Stomach (tissue), 9 donors: ENCODE results near the gene CSMD2. TPM values are rescaled to one million over a fixed set of nuclear protein-coding genes. Genes with fewer than 3 reads are reported as not detected.

Source experiments
- DNase-seq, 2 donors: peaks; one replicate each; pipeline versions ENCODE4 v3.0.0 to v3.0.0-alpha.2; 2013 to 2019
- H3K27ac ChIP-seq, 5 donors: fragments of 200-600 bp in 4 of 5; sonication (generic) in 4 of 5; one replicate each; pipeline ENCODE4 v1.5.1; 2013 to 2019; ENCODE audit warnings: mild to moderate bottlenecking in 1 of 5, moderate library complexity in 1 of 5
- H3K27me3 ChIP-seq, 3 donors: fragments of 200-600 bp; sonication (generic); one replicate each; pipeline ENCODE4 v1.5.1; 2017 to 2019; ENCODE audit warnings: mixed run types in 1 of 3
- H3K36me3 ChIP-seq, 4 donors: fragments of 200-600 bp; sonication (generic); 1 replicate in 3 of 4; 2 replicates in 1 of 4; pipeline ENCODE4 v1.5.1; 2016 to 2019
- H3K4me1 ChIP-seq, 4 donors: fragments of 200-600 bp; sonication (generic); one replicate each; pipeline ENCODE4 v1.5.1; 2016 to 2019
- H3K4me3 ChIP-seq, 4 donors: fragments of 200-600 bp; sonication (generic) in 3 of 4; one replicate each; pipeline ENCODE4 v1.5.1; 2016 to 2019; ENCODE audit warnings: mild to moderate bottlenecking in 1 of 4
- H3K9me3 ChIP-seq, 4 donors: fragments of 200-600 bp; sonication (generic); one replicate each; pipeline ENCODE4 v1.5.1; 2016 to 2019
- EP300 ChIP-seq: sonication (generic); formaldehyde crosslinking; IDR thresholded peaks from one replicate; pipeline ENCODE4 v1.6.1; 2017; ENCODE audit warnings: antibody characterized with exemption
- POLR2A ChIP-seq, 4 donors: fragments of 450-650 bp; IDR thresholded peaks; one replicate each; pipeline ENCODE4 v1.6.1; 2016; ENCODE audit warnings: antibody characterized with exemption in 4 of 4, control low read depth in 2 of 4, mild to moderate bottlenecking in 1 of 4, moderate library complexity in 1 of 4
- POLR2AphosphoS5 ChIP-seq, 3 donors: sonication (generic); formaldehyde crosslinking; IDR thresholded peaks; one replicate each; pipeline ENCODE4 v1.6.1; 2016; ENCODE audit warnings: antibody characterized with exemption in 3 of 3
- WGBS, 5 donors: extraction: QIAGEN DNeasy Blood & Tissue Kit in 3 of 5; methylation state at CpG; one replicate each; pipeline versions ENCODE4 v1.1.5 to v1.1.7; 2013 to 2018; 5-methylcytosine and 5-hydroxymethylcytosine counted together
- intact Hi-C: fragments of 100-400 bp; cut with DNase I; formaldehyde crosslinking; loops from one replicate; pipeline ENCODE4 v1.15.1; 2023; ENCODE audit warnings: low total_unique reads
- polyA plus RNA-seq, 3 donors: library from polyadenylated mRNA; stranded (reverse); fragments of 200-250 nt; gene quantifications; one replicate each; pipeline ENCODE4 v1.2.3, GENCODE V29; 2013
- total RNA-seq, 5 donors: library from RNA; depleted of rRNA; stranded (reverse); fragments of >200 nt; gene quantifications; one replicate each; pipeline versions ENCODE4 v1.1.0 to v1.2.3, GENCODE V29; 2014 to 2016
- TF ChIP-seq, protein P1 (sequence below), 7 experiments: fragments of 450-650 bp in 4 of 7; fragments of 200-600 bp in 3 of 7; sonication (generic) in 3 of 7; IDR thresholded peaks; one replicate each; pipeline ENCODE4 v1.5.1; 2016 to 2019; ENCODE audit warnings: antibody characterized with exemption in 7 of 7, control low read depth in 2 of 7, mild to moderate bottlenecking in 1 of 7
- donor health status: healthy with polysubstance abuse.
- donor health status: Bipolar disorder and iron deficiency.
- donor health status: healthy.

CSMD2 gene
- total and polyA plus RNA-seq, 8 donors = 0.10 to 3.5 (median 0.37) TPM; not detected in 1

DNA sequence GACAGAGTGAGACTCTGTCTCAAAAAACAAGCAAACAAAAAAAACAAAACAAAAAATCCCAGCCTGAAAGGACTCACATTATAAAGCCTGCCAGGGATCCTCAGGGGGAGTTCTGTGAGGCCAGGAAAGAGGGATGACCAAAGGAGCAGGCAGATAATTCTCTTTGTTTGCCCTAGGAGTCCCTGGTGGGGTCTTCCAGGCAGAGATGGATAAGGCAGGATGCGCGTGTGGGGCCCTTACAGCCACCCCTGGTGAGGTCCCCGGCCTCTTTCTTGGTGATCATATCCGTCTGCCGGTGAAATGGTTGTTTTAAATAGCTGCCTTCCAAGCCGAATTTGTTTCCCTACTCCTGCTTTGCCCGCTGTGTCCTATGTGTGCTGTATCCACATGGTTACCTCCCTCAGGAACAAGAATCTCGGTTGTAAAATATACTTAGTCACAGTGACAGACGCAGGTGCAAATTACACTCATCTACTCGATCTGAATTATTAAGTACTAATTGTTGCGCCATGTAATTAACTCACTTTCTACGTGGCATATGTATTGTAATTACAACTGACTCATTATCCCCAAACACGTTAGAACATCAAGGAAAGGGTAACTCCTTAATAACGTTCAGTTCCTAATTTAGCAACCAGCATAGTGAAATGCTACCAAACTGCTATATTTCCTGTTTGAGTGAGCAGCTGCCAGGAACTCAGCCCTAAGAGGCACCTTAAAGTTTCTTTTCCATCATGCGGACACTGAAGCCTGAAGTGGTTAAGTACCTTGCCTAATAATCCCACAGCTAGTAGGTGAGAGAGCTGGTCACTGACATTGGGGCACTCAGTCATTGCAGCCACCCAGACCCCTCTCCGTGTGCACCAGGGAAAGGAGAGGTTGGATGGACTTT, 586.2 kb downstream of the CSMD2 start:
- Histone ChIP-seq H3K27ac (peak overlapping the region in 1 of 5 donors; percentile 20), H3K4me1 (peaks cover 9 to 27% (median 20%) of the 10 kb centered on the region in 4 donors), H3K9me3 (no peaks in the 10 kb centered on the region), H3K4me3 (no peak overlapping the region), H3K27me3 (no peaks in the 10 kb centered on the region), H3K36me3 (no peaks in the 10 kb centered on the region)
- intact Hi-C loops = no loop called here
- DNase-seq = no peak
- no peak for TF ChIP-seq EP300
- WGBS, 5 donors = 62 to 76% (median 71%) methylated on average over 16 of the region's 16 CpGs

DNA sequence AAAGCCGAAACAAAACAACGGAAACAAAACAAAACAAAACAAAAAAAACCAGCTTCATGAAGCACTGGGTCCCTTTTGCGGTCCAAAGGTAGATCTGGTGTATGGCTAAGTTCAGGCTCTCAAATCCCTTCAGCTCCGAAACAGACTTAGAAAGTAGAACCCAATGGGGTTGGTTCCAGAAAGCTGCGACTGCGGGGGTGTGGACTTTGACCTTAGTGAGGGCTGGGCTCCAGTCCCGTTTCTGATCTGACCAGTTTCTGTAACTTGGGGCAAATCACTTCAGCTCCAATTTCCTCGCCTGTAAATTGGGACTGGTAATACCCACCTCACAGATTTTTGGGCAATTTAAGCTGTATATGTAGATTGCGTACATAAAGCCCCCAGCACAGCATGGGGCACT, 587.4 kb downstream of the CSMD2 start:
- Histone ChIP-seq H3K27ac (no peak overlapping the region), H3K4me3 (no peak overlapping the region), H3K4me1 (peaks cover 9 to 27% (median 20%) of the 10 kb centered on the region in 4 donors), H3K9me3 (no peaks in the 10 kb centered on the region), H3K27me3 (no peaks in the 10 kb centered on the region), H3K36me3 (no peaks in the 10 kb centered on the region)
- DNase-seq = no peak
- WGBS, 5 donors = 55 to 71% (median 68%) methylated on average over 9 of the region's 9 CpGs
- TF ChIP-seq POLR2A (IDR thresholded peaks at IDR 0.05) (no peak), POLR2AphosphoS5 (IDR thresholded peaks at IDR 0.05) (no peak), EP300 (no peak)
- TF ChIP-seq, protein P1, sequence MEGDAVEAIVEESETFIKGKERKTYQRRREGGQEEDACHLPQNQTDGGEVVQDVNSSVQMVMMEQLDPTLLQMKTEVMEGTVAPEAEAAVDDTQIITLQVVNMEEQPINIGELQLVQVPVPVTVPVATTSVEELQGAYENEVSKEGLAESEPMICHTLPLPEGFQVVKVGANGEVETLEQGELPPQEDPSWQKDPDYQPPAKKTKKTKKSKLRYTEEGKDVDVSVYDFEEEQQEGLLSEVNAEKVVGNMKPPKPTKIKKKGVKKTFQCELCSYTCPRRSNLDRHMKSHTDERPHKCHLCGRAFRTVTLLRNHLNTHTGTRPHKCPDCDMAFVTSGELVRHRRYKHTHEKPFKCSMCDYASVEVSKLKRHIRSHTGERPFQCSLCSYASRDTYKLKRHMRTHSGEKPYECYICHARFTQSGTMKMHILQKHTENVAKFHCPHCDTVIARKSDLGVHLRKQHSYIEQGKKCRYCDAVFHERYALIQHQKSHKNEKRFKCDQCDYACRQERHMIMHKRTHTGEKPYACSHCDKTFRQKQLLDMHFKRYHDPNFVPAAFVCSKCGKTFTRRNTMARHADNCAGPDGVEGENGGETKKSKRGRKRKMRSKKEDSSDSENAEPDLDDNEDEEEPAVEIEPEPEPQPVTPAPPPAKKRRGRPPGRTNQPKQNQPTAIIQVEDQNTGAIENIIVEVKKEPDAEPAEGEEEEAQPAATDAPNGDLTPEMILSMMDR (IDR thresholded peaks at IDR 0.05) = no peak
- intact Hi-C loops = no loop called here

DNA sequence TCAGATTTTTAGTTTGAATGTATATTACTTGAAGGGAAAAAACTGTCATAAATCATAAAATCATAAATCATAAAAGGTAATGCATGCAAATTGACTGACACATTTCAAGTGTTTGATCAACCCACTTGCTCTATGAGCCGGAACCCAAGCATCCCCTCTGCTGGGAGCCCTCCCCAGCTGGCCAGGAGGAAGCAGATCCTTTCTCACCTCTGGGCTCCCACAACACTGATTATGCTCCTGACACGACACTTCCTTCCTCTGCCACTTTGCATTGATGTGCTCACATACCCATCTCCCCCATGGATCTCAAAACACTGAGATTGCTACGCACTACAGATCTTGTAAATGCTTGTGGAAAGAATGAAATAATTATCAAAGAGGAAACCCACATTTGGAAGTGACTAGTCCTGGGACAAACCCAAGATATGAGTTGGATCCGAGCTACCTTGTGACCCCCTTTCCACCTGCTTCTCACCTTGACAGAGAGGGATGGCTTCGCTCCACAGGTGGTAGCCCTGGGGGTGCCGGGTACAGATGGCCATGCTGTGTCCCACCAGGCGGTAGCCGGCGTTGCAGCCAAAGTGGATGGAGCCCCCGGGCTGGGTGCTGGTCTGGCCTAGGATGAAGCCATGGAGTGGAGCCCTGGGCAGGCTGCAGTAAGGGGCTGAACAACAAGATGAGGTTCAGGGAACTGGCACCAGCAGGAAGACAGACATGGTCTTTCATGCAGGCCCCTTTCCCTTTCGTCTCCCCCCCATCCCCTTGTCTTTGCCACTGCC, 588.0 kb downstream of the CSMD2 start:
- no peaks in the 10 kb centered on the region for H3K9me3 ChIP-seq
- H3K4me3 ChIP-seq = no peak overlapping the region
- peak in 1 of 2 donors; percentile 16 for DNase-seq
- TF ChIP-seq, protein P1 (IDR thresholded peaks at IDR 0.05) = no peak
- TF ChIP-seq POLR2A (IDR thresholded peaks at IDR 0.05) = no peak
- TF ChIP-seq POLR2AphosphoS5 (IDR thresholded peaks at IDR 0.05) = no peak
- no peak for TF ChIP-seq EP300
- WGBS, 5 donors = 82 to 87% (median 85%) methylated on average over 11 of the region's 11 CpGs
- no peak overlapping the region for H3K27ac ChIP-seq
- intact Hi-C loops = no loop called here
- H3K36me3 ChIP-seq = no peaks in the 10 kb centered on the region
- peaks cover 9 to 27% (median 20%) of the 10 kb centered on the region in 4 donors for H3K4me1 ChIP-seq
- H3K27me3 ChIP-seq = no peaks in the 10 kb centered on the region

DNA sequence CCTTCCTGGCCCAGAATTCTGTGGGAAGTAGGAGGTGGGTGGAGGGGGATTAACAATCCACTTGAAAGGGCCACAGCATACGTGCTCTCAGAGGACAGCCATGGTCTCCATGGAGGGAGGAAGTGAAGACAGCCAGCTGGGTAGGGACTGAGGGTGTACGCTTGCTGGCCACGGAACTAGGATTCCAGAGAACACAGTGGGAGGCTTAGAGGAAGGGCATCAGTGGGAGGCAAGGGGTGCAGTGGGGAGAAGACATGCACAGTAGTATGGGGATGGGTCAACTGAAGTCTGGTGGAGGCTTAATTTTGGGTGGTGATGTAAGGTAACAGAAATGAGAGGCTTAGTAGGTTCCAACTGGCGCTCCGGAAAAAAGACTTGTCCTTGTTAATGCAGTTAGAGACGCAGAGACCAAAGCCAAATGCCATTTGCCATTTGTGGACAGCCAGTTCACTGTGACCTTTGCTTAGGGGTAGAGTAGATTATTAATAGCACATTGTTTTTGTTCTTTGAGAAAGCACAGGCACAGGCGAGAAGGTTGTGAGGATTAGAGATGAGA, 589.6 kb downstream of the CSMD2 start:
- DNase-seq = peak in 1 of 2 donors; percentile 13
- WGBS, 5 donors = 36 to 58% (median 47%) methylated on average over 7 of the region's 7 CpGs

More for the DNA sequence above, 589.6 kb downstream of the CSMD2 start:
- H3K27me3 ChIP-seq = no peaks in the 10 kb centered on the region
- no peaks in the 10 kb centered on the region for H3K9me3 ChIP-seq
- peaks cover 9 to 27% (median 20%) of the 10 kb centered on the region in 4 donors for H3K4me1 ChIP-seq
- peak overlapping the region in 4 of 5 donors; percentile 1 to 62 (median 38) for H3K27ac ChIP-seq
- TF ChIP-seq, protein P1 (IDR thresholded peaks at IDR 0.05) = no peak
- TF ChIP-seq EP300 (no peak), POLR2A (IDR thresholded peaks at IDR 0.05) (no peak), POLR2AphosphoS5 (IDR thresholded peaks at IDR 0.05) (no peak)
- H3K36me3 ChIP-seq = no peaks in the 10 kb centered on the region
- intact Hi-C loops = no loop called here
- H3K4me3 ChIP-seq = no peak overlapping the region
